ENCODE measurements around the gene IRGQ.

DNA sequence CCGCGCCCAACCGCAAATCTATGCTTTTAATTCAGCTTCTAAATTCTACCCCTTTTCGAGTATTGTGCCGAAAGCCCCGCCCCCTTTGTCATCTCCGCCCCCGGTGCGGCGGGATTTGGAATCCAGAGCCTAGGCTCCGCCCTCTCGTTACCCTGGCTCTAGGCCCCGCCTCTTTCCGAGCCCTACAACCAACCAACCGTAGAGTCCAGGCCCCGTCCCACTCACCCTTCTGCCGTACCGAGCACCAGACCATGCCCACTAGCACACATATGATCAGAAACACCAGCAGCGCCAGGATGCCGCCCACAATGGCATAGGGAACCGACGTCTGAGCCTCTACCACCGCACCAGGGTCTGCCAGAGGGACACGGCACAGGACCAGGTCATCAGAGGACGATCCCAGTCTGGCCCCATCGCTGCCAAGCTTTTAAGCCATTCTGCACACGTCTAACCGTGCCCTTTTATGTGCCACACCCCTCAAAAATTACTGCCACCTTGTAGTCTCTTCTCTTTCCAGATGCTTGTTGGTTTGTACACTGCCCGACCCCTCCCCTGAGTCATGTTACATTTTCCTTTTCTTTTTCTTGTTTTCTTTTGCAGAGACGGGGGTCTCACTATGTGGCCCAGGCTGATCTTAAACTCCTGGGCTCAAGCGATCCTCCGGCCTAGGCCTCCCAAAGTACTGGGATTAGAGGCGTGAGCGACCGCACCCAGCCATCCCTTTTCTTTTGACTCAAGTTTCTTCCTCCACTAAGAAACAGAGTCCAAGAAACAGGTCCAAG is 28.1 kb upstream of the IRGQ start:
- TF ChIP-seq, protein P1, sequence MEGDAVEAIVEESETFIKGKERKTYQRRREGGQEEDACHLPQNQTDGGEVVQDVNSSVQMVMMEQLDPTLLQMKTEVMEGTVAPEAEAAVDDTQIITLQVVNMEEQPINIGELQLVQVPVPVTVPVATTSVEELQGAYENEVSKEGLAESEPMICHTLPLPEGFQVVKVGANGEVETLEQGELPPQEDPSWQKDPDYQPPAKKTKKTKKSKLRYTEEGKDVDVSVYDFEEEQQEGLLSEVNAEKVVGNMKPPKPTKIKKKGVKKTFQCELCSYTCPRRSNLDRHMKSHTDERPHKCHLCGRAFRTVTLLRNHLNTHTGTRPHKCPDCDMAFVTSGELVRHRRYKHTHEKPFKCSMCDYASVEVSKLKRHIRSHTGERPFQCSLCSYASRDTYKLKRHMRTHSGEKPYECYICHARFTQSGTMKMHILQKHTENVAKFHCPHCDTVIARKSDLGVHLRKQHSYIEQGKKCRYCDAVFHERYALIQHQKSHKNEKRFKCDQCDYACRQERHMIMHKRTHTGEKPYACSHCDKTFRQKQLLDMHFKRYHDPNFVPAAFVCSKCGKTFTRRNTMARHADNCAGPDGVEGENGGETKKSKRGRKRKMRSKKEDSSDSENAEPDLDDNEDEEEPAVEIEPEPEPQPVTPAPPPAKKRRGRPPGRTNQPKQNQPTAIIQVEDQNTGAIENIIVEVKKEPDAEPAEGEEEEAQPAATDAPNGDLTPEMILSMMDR (conservative IDR thresholded peaks at IDR 0.05) = no peak
- no peak for TF ChIP-seq EZH2 (IDR thresholded peaks at IDR 0.05; ENCODE audit: low read depth)

Measured in PC-9 (cell line).